Measurements from ENCODE around the gene LARP1.
A peak's percentile ranks its signal among the peaks of the same experiment; 100 is the strongest.
"Not testable (repeated sequence)": the region's sequence is repeated elsewhere in the genome, so short reads cannot be mapped to it uniquely, and the experiment has no call there.

Gene LARP1

GRCh38 chr5:154756009-154756867, 1.1 kb downstream of the LARP1 start:
- TF ChIP-seq, protein P1, sequence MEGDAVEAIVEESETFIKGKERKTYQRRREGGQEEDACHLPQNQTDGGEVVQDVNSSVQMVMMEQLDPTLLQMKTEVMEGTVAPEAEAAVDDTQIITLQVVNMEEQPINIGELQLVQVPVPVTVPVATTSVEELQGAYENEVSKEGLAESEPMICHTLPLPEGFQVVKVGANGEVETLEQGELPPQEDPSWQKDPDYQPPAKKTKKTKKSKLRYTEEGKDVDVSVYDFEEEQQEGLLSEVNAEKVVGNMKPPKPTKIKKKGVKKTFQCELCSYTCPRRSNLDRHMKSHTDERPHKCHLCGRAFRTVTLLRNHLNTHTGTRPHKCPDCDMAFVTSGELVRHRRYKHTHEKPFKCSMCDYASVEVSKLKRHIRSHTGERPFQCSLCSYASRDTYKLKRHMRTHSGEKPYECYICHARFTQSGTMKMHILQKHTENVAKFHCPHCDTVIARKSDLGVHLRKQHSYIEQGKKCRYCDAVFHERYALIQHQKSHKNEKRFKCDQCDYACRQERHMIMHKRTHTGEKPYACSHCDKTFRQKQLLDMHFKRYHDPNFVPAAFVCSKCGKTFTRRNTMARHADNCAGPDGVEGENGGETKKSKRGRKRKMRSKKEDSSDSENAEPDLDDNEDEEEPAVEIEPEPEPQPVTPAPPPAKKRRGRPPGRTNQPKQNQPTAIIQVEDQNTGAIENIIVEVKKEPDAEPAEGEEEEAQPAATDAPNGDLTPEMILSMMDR (IDR thresholded peaks at IDR 0.05; ENCODE audit: low read depth, low read length, missing control alignments), result no peak
- no peak for DNase-seq (ENCODE audit: low read depth)
- H3K4me3 ChIP-seq (ENCODE audit: low read depth, low read length), result peak overlapping the region; percentile 86
- in situ Hi-C loops (cut with HindIII; ENCODE audit: low sequenced_read_pairs), result no loop called here

DNA sequence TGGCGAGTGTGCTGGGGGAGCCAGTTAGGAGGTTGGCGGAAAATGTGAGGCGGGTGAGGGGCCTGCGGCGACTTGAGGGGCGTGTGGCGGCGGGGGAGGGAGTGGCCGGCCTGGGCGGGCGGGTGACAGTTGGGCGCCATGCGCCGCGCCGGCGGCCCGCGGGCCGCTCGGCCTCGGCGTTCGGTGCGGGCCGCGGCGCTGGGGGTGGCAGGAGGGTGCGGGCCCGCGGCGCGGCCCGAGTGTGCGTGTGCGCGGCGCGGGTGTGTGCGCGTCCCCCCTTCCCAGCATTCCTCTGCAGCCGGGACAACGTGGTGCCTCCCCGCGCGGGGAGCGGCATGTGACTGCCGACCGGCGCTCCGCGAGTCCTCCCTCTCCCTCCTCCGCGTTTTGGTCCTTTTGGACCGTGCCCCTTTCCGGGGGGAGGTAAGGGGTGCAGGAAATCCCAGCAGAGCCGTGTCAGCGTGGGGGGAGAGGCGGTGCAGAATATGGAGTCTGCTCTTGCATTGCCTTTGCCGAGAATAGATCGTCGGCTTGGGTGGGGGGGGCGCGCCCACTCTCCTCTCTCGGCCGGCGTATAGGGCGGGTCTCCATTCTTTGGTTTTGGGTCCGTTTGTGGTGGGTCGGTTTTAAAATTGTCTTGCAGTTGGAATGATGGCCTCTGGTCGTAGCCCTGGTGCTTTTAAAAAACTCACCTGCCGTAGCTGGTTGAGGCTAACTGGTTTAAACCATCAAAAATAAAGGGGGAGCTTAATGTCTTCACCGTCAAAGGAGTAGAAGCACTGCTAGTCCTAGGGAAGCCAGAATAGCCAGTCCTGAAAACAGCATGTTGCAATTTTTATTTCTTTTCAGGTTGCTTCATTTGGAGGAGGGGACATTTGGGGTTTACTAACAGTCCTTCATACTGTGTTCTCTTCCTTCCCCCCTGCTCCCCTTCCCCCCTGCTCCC, 2.0 kb downstream of the LARP1 start:
- in situ Hi-C loops (cut with HindIII; ENCODE audit: low sequenced_read_pairs), result no loop called here
- TF ChIP-seq, protein P1 (IDR thresholded peaks at IDR 0.05; ENCODE audit: low read depth, low read length, missing control alignments), result no peak
- no peak for DNase-seq (ENCODE audit: low read depth)
- peak overlapping the region; percentile 86 for H3K4me3 ChIP-seq (ENCODE audit: low read depth, low read length)

DNA sequence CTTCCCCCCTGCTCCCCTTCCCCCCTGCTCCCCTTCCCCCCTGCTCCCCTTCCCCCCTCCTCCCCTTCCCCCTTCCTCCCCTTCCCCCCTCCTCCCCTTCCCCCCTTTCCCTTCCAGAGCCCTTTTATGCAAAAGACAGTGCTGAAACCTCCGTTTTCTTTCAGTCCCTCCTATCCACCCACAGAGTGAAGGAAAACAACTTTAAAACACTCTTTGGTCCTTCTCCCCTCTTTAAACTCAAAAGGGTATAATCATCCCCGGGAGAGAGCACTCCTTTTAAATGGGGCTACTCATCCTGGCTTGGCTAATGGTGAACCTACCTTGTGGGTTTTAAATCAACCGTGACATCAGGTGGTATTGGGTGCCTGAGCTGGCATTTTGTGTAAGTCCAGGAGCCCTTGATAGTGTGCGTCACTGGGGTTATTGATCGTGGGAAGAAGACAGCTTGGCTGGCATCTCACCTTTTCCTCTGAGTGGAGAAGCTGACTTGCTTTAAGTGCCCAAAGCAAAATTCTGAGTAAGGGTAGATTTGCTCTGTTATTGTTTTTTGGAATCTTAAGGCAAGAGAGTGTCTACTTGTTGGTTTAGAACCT, 2.7 kb downstream of the LARP1 start:
- TF ChIP-seq, protein P1 (IDR thresholded peaks at IDR 0.05; ENCODE audit: low read depth, low read length, missing control alignments), result no peak
- DNase-seq (ENCODE audit: low read depth), result no peak
- in situ Hi-C loops (cut with HindIII; ENCODE audit: low sequenced_read_pairs), result no loop called here
- H3K4me3 ChIP-seq (ENCODE audit: low read depth, low read length), result peak overlapping the region; percentile 17

- TF ChIP-seq, protein P1 (IDR thresholded peaks at IDR 0.05; ENCODE audit: low read depth, low read length, missing control alignments), result no peak
- in situ Hi-C loops (cut with HindIII; ENCODE audit: low sequenced_read_pairs), result no loop called here
These were observed 3.3 kb downstream of the LARP1 start for GRCh38 chr5:154758493-154758892.

DNA sequence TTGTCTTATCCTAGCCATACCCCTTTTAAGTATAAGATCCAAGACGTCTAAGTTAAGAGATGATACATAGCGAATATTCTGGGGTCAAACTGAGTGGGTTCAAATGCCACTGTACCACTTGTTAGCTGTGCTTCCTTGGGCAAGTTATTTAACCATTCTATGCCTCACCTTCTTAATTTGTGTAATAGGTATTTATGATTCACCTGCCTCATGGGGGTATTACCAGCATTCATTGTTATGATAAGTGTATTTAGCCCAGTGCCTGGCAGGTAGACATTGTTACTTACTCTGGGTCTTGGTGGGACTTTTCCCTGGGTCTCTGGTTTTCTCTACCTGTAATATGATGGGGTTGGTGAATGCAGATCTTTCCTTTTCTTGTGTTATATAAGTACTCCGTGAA, 3.8 kb downstream of the LARP1 start:
- DNase-seq (ENCODE audit: low read depth), result no peak
- TF ChIP-seq, protein P1 (IDR thresholded peaks at IDR 0.05; ENCODE audit: low read depth, low read length, missing control alignments), result no peak
- in situ Hi-C loops (cut with HindIII; ENCODE audit: low sequenced_read_pairs), result no loop called here
- H3K4me3 ChIP-seq (ENCODE audit: low read depth, low read length), result no peak overlapping the region

More at GRCh38 chr5:154758493-154758892, 3.3 kb downstream of the LARP1 start:
- H3K4me3 ChIP-seq (ENCODE audit: low read depth, low read length), result peak overlapping the region; percentile 17
- no peak for DNase-seq (ENCODE audit: low read depth)

GRCh38 chr5:154759868-154760267, 4.7 kb downstream of the LARP1 start:
- H3K4me3 ChIP-seq (ENCODE audit: low read depth, low read length); in situ Hi-C loops (cut with HindIII; ENCODE audit: low sequenced_read_pairs); DNase-seq (ENCODE audit: low read depth): not testable (repeated sequence)
